GM23248 (cell line): ENCODE data around the gene ZNF445.

Experiments used
- EZH2 ChIP-seq: fragments of 200-600 bp; sonication (generic); IDR thresholded peaks from 2 replicates; pipeline ENCODE4 v1.6.1; 2018; ENCODE audit warnings: antibody characterized with exemption, mild to moderate bottlenecking; ENCODE audit not compliant: insufficient read depth, poor library complexity, severe bottlenecking
- EZH2phosphoT487 ChIP-seq: fragments of 200-600 bp; sonication (generic); IDR thresholded peaks from 2 replicates; pipeline ENCODE4 v1.6.1; 2018; ENCODE audit warnings: antibody characterized with exemption, moderate library complexity, mild to moderate bottlenecking, low read depth; ENCODE audit not compliant: insufficient read depth

GRCh38 chr3:44439499-44440295 is 37.8 kb downstream of the ZNF445 start:
- TF ChIP-seq EZH2 = no peak
- no peak for TF ChIP-seq EZH2phosphoT487
